Smooth muscle cell (in vitro differentiated cells): ENCODE data around the gene HECTD2. TPM values are rescaled to one million over a fixed set of nuclear protein-coding genes. Genes with fewer than 3 reads are reported as not detected.

Source experiments
- DNase-seq: peaks from one replicate; lab custom pipeline; 2025; ENCODE audit not compliant: unreplicated experiment; lab: John Stamatoyannopoulos, UW
- H2AFZ ChIP-seq: fragments of 200-600 bp; sonication (generic); 2 replicates; pipeline ENCODE4 v1.6.0; 2016; ENCODE audit warnings: antibody characterized with exemption, low read depth, mild to moderate bottlenecking
- H3F3A ChIP-seq: fragments of 200-600 bp; sonication (generic); 2 replicates; pipeline ENCODE4 v1.6.0; 2017; ENCODE audit warnings: antibody characterized with exemption, low read depth
- H3K27ac ChIP-seq: fragments of 200-600 bp; sonication (generic); 2 replicates; pipeline ENCODE4 v1.5.1; 2016; ENCODE audit warnings: low read depth, mild to moderate bottlenecking
- H3K27me3 ChIP-seq: fragments of 200-600 bp; sonication (generic); 2 replicates; pipeline ENCODE4 v1.6.1; 2016; ENCODE audit warnings: low read depth, mild to moderate bottlenecking
- H3K36me3 ChIP-seq: fragments of 200-600 bp; sonication (generic); 2 replicates; pipeline ENCODE4 v1.5.1; 2016; ENCODE audit warnings: low read depth
- H3K4me1 ChIP-seq: fragments of 200-600 bp; sonication (generic); 2 replicates; pipeline ENCODE4 v1.5.1; 2016; ENCODE audit warnings: low read depth
- H3K4me2 ChIP-seq: fragments of 200-600 bp; sonication (generic); 2 replicates; pipeline ENCODE4 v1.6.0; 2016; ENCODE audit warnings: mild to moderate bottlenecking
- H3K4me3 ChIP-seq: fragments of 200-600 bp; sonication (generic); 2 replicates; pipeline ENCODE4 v1.5.1; 2016; ENCODE audit warnings: mild to moderate bottlenecking
- H3K79me2 ChIP-seq: fragments of 200-600 bp; sonication (generic); 2 replicates; pipeline ENCODE4 v1.6.0; 2016; ENCODE audit warnings: low read depth, mild to moderate bottlenecking
- H3K9ac ChIP-seq: fragments of 200-600 bp; sonication (generic); 2 replicates; pipeline ENCODE4 v1.6.0; 2016; ENCODE audit warnings: low read depth
- H3K9me3 ChIP-seq: fragments of 200-600 bp; sonication (generic); replicated peaks from 2 replicates; pipeline ENCODE4 v1.5.1; 2016; ENCODE audit warnings: low read depth
- H4K20me1 ChIP-seq: fragments of 200-600 bp; sonication (generic); 2 replicates; pipeline ENCODE4 v1.6.0; 2016; ENCODE audit warnings: low read depth
- CTCF ChIP-seq: fragments of 200-600 bp; sonication (generic); IDR thresholded peaks from 2 replicates; pipeline ENCODE4 v1.5.1; 2017; ENCODE audit warnings: borderline replicate concordance, mild to moderate bottlenecking, antibody characterized with exemption; ENCODE audit not compliant: insufficient read depth, poor library complexity, severe bottlenecking
- WGBS: methylation state at CpG from one replicate; pipeline ENCODE4 v1.1.7; 2016; ENCODE audit warnings: low lambda C conversion rate; 5-methylcytosine and 5-hydroxymethylcytosine counted together
- polyA plus RNA-seq: library from polyadenylated mRNA; unstranded; fragments of >200 nt; fragmentation: Nextera tagmentation; extraction: Ambion mirVana; gene quantifications from 2 replicates; pipeline ENCODE4 v1.2.1, GENCODE V29; 2016
- total RNA-seq: library from RNA; depleted of rRNA; stranded (reverse); fragments of >200 nt; gene quantifications from 2 replicates; pipeline ENCODE4 v1.2.3, GENCODE V29; 2014

Gene HECTD2
- total and polyA plus RNA-seq, 2 experiments from 2014 or later = 4.4 to 12.7 TPM

GRCh38 chr10:91467114-91467513, 57.0 kb downstream of the HECTD2 start:
- WGBS = 97% methylated on average over 4 of the region's 4 CpGs
- Histone ChIP-seq H3K27me3 (no peaks in the 10 kb centered on the region), H3K4me2 (no peak overlapping the region), H3K79me2 (no peaks in the 10 kb centered on the region), H3K36me3 (peaks cover 14% of the 10 kb centered on the region), H3F3A (no peaks in the 10 kb centered on the region), H4K20me1 (no peaks in the 10 kb centered on the region), H3K4me1 (no peaks in the 10 kb centered on the region), H3K27ac (no peak overlapping the region), H3K9me3 (peaks cover 4% of the 10 kb centered on the region), H2AFZ (no peak overlapping the region), H3K9ac (no peak overlapping the region), H3K4me3 (no peak overlapping the region)
- TF ChIP-seq CTCF = no peak
- no peak for DNase-seq

- WGBS = 93% methylated on average over 1 of the region's 1 CpG
- H4K20me1 ChIP-seq = no peaks in the 10 kb centered on the region
- H3K27me3 ChIP-seq = no peaks in the 10 kb centered on the region
- no peak overlapping the region for H3K9ac ChIP-seq
- TF ChIP-seq CTCF = no peak
- H3K27ac ChIP-seq = no peak overlapping the region
- H3K4me2 ChIP-seq = no peak overlapping the region
- no peak overlapping the region for H3K4me3 ChIP-seq
- peaks cover 3% of the 10 kb centered on the region for H3K36me3 ChIP-seq
- H3K9me3 ChIP-seq = no peaks in the 10 kb centered on the region
- no peaks in the 10 kb centered on the region for H3F3A ChIP-seq
- no peaks in the 10 kb centered on the region for H3K79me2 ChIP-seq
- DNase-seq = no peak
- H3K4me1 ChIP-seq = no peaks in the 10 kb centered on the region
- H2AFZ ChIP-seq = no peak overlapping the region
Measured at GRCh38 chr10:91471602-91472001, 61.5 kb downstream of the HECTD2 start.

- Histone ChIP-seq H3K36me3 (no peaks in the 10 kb centered on the region), H3K27ac (no peak overlapping the region), H3K9ac (no peak overlapping the region), H3K9me3 (no peaks in the 10 kb centered on the region), H3K4me1 (no peaks in the 10 kb centered on the region), H4K20me1 (no peaks in the 10 kb centered on the region), H3K4me3 (no peak overlapping the region), H3K27me3 (no peaks in the 10 kb centered on the region), H3F3A (no peaks in the 10 kb centered on the region), H2AFZ (no peak overlapping the region), H3K4me2 (no peak overlapping the region), H3K79me2 (no peaks in the 10 kb centered on the region)
- TF ChIP-seq CTCF = no peak
- DNase-seq = no peak
- 99% methylated on average over 2 of the region's 2 CpGs for WGBS
Measured at GRCh38 chr10:91472911-91473310, 62.8 kb downstream of the HECTD2 start.

- TF ChIP-seq CTCF = no peak
- Histone ChIP-seq H3K9me3 (no peaks in the 10 kb centered on the region), H4K20me1 (no peaks in the 10 kb centered on the region), H3K27ac (no peak overlapping the region), H2AFZ (no peak overlapping the region), H3K36me3 (no peaks in the 10 kb centered on the region), H3K79me2 (no peaks in the 10 kb centered on the region), H3K4me3 (no peak overlapping the region), H3K4me2 (no peak overlapping the region), H3K4me1 (no peaks in the 10 kb centered on the region), H3K9ac (no peak overlapping the region), H3F3A (no peaks in the 10 kb centered on the region), H3K27me3 (no peaks in the 10 kb centered on the region)
- WGBS = 89% methylated on average over 1 of the region's 1 CpG
- DNase-seq = no peak
Measured at GRCh38 chr10:91474009-91474408, 63.9 kb downstream of the HECTD2 start.
